Measurements from ENCODE around the gene SOD3.

SOD3 gene

DNA sequence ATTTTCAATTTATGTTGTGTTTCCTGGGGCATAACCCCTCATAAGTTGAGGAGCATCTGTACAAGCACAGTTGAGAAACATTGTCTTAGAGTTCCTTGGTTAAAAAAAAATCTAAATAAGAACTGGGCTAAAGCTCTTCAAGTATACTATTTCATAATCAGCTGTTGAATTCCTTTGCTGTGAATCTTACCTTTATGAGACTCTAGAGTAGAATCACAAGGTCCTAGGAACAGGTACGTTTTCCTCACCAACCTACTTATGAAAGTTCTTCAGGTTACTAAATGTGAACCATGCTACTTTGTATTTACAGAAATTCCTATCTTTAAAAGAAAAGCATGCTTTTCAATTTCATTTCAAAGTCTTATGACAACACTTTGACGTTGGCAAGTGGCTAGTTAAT is 20.9 kb upstream of the SOD3 start:
- no peak overlapping the region for H3K27ac ChIP-seq

DNA sequence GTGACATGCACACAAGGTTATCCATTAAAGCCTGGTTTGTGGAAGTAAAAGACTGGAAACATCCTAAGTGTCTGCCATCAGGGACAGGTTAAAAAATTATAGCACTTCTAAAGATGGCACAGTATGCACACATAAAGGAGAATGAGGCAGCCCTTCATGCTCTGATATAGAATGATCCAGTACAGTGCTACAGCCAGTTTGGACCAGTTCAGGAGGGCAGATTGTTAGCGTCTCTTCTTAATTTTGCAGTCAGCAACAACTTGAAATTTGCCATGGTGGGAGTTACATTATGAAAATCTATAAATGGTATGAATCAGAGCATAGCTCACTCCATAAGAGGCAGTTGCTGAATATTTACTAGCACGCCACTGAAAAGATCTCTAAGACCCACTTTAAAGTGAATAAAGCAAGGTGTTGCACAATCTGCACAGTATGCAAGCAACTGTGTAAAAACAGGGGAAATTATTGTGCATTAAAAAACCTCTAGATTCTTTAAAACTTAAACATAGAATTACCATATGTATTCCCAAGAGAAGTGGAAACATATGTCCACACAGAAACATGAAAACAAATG is 20.3 kb upstream of the SOD3 start:
- DNase-seq (ENCODE audit: low read depth, low spot score) = no peak
- H3K27ac ChIP-seq = no peak overlapping the region

More for the DNA sequence above, 20.9 kb upstream of the SOD3 start:
- DNase-seq (ENCODE audit: low read depth, low spot score) = peak; percentile 20

DNA sequence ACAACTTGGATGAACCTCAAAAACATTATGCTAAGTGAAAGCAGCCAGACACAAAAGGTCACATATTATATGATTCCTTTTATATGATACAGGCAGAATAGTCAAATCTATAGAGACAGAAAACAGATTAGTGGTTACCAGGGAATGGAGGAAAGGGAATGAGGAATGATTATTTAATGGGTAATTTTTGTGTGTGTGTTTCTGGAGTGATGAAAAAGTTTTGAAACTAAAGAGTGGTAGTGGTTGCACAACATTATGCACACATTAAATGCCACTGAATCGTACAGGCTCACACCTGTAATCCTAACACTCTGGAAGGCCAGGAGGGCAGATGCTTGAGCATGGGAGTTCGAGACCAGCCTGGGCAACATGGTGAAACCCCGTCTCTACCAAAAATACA is 19.6 kb upstream of the SOD3 start:
- DNase-seq (ENCODE audit: low read depth, low spot score) = no peak
- H3K27ac ChIP-seq = no peak overlapping the region

DNA sequence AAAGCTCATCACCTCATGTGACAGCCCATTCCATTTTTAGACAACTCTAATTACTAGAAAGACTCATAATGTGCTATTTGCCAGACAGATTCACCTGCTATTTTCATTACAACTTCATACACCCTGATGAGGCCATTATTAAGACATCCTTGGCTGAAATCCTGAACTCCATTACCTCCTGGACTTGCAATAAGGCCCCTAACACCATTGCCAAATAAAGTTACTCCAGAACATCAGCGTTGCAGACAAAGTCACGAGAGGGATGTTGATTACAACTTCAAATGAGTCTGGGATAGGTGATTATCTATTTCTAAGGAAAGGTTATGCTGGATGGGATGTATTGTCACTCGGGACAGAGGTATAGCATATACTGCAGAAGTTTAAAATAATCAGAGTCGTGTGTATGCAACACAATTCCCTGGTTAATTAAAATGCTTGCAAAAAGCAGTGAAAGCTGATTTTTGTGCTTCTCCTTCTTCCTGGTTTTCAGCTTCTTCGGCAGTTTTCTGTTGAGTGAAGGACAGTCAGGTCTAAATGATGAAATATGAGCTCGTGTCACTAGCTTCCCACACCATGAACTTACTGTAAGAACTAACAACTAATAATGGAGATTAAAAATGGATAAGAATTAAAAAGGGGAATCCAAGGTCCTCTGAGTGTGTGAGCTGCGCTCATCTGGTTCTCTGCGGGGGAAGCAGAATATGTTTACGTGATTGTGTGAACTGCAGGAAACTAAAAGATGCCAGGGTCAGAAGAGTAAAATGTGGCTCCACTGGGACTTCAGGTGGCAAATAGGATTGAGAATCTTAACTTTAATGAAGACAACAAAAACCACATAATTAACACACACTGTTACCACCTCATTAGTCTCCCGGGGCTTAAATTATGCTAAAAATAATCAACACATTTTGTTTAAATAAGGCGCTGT is 17.6 kb upstream of the SOD3 start:
- DNase-seq (ENCODE audit: low read depth, low spot score) = no peak
- no peak overlapping the region for H3K27ac ChIP-seq

DNA sequence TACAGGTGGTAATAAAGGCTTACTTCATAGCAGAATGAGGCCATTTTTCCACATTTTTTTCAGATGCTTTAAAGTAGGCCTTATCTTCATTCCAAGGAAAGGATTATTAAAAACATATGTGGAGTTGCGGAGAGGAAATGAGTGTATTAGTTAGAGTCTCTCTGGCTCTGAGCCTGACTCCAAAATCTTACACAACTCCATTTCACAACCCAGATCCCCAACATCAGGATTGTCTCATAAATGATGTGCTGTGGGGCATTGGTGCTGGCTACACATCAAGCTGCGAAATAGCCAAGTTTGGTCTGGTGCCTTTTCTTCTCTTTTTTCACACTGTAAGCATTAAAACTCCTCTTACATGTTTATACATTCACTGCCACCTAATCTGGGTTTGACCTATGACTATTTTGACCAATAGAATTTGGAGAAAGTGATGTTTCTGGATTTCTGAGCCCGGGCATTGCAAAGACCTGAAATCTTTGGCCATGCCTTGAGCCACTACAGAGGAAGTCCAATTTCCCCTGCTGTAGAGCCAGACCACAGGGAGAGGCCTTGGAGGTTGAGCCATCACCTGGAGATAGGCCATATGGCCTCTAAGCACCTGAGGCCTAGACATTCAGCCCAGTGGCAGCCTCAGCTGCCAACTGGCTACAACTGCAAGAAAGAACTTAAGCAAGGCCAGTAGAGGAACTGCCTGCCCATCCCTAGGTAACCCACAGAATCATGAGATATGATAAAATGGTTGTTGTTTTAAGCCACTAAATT is 16.7 kb upstream of the SOD3 start:
- no peak overlapping the region for H3K27ac ChIP-seq
- no peak for DNase-seq (ENCODE audit: low read depth, low spot score)

DNA sequence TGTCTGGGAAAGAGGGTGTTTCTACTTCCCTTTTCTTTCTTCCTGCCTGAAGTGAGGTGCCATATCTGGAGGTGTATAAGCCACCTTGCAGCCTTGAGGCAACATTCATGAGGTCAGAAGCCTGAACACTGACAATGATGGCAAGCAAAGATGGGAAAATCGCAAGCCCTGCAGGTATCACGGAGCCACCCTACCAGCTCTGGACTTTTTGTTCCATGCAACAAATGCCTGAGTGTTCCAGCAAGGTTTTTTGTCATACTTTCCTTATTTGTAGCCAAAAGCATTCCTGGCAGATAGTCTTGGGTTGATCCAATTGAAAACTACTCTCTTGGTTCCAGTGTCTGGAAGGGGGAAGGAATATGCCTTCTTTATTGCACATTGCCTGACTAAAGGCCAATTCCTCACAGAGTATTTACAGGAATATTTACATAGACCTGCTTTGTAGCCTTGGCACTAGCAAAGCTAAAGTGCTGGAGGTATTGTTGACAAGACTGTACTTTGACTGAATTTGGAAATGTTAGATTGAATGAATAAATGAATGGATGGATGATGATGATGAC is 14.4 kb upstream of the SOD3 start:
- DNase-seq (ENCODE audit: low read depth, low spot score) = no peak
- H3K27ac ChIP-seq = no peak overlapping the region

DNA sequence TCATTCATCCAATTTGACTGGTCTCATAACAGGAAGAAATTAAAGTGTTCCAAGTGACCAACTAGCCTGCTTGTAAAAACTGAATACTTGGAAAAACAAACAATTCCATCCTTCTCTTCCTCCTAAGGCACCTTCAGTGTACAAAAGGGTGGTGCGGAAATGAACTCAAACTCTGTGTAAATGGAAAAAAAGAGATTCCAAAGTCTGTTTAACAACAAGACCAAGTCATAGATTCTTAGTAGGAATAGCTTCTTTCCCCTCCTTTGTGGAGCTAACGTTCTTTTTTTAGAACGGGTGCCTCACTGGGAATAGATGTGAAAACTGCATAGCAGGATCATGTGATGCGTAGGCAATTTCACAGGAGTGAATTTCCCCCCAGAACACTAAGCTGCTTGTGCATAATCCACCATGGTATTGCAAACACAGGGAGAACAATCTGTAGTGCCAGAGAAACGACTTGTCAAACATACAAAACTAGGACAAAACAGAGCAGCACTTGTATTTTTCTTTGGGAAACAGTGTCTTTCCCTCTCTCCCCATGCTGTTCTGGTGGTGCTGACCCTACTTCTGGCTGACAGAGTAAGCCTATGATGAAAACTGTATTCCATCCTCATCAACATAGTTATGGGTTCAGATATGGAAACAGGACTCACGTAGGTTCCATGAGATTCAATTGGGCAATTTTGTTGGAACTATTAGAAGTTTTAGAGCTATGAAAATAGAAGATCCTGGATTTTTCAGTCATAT is 13.2 kb upstream of the SOD3 start:
- H3K27ac ChIP-seq = no peak overlapping the region
- no peak for DNase-seq (ENCODE audit: low read depth, low spot score)

DNA sequence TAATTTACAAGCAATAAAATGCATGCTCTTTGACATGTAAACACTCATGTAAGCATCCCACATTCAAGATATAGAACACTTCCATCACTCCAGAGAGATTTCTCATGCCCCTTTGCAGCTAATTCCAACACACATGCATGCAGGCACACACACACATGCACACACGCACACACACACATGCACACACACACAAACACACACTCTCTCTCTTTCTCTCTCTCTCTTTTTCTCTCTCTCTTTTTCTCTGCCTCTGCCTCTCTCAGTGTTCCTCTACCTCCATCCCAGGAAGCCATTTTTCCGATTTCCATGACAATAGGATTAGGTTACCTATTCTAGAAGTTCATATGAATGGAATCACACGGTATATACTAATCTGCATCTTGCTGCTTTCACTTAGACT is 11.9 kb upstream of the SOD3 start:
- H3K27ac ChIP-seq = no peak overlapping the region
- no peak for DNase-seq (ENCODE audit: low read depth, low spot score)

DNA sequence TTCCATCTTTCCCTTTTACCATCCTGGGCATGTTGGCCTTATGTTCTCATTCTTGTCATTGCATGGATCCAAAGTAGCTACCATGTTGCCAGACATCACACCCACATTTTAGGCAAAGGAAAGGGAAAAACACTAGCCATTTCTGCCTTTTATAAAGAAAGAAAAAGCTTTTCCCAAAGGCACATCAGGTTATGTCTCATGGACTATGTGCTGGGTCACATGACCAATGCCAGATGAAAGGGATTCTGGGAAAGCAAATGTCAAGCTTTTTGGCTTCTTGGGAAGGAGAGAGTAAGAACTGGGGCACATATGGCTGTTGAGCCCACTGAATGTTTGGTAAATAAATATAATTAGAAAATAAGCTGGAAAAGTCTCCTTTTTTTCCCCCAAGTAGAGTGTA is 4.3 kb upstream of the SOD3 start:
- no peak for DNase-seq (ENCODE audit: low read depth, low spot score)
- no peak overlapping the region for H3K27ac ChIP-seq

DNA sequence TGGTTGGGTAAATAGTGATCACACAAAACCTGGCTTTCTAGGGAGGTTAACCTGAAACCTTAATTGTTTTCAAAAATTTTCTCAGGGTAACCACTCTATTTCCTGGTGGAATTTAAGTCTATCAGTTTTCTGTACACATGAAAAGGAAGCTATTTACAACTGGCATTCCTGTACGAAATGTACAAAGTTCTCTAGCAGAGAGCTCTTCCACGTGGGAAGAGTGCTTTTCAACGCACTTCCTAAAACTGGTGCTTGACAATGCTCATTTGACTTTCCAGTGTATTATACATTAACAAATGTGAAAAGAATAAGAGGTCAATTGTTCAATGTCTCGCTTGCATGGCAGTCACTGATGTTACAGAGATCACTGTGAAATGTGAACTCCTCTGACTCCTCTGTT is 2.8 kb upstream of the SOD3 start:
- DNase-seq (ENCODE audit: low read depth, low spot score) = no peak
- H3K27ac ChIP-seq = no peak overlapping the region

DNA sequence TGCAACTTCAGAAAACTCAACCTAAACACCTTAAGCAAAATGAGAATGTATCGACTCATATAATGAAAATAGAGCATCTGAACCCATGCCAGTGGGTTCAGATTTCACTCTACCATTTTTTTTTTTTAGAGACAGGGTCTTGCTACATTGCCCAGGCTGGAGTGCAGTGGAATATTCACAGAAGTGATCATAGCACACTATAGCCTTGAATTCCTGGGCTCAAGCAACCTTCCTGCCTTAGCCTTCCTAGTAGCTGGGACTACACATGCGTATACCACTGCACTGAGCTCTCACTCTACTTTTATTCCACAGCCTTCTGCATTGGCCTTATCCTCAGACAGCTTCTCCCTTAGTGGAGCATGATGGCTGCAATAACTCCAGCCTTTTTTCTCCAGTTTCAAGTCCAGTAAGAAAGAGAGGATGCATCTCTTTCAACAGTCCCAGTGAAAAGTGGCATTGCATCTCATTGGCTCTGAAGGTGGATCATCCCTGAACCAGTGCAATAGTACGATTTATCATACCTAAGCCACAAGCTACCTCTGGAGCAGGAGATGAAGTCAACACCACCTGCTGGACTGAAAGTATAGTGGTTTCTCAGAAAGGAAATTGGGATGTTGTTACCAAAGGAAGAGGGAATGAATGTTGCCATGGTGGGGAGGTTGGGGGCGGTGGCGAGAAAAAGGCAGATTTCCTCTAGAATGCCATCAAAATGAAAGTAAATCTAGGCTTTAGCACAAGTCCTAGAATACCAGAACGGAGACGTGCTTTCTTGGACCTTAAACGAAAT is 2.0 kb upstream of the SOD3 start:
- DNase-seq (ENCODE audit: low read depth, low spot score) = no peak
- no peak overlapping the region for H3K27ac ChIP-seq

DNA sequence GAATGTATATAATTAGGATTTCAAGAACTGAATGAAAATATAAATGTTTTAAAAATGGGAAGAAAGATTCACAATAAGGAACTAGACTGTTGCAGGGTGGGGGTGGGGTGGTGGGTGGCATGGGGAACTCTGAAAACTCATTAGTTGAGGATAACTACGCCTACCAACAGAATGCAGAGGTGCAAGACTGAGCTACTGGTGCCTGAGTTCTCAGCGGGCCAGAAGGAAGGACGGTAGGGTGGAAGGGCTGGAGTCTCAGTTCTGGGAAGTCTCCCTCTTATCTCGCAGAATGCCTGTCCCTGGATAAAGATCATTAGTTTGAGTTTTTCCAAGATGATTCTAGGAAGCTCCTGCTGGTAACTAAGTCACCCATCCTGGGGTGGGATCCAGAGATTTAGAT is 1.3 kb upstream of the SOD3 start:
- no peak for DNase-seq (ENCODE audit: low read depth, low spot score)
- H3K27ac ChIP-seq = no peak overlapping the region

DNA sequence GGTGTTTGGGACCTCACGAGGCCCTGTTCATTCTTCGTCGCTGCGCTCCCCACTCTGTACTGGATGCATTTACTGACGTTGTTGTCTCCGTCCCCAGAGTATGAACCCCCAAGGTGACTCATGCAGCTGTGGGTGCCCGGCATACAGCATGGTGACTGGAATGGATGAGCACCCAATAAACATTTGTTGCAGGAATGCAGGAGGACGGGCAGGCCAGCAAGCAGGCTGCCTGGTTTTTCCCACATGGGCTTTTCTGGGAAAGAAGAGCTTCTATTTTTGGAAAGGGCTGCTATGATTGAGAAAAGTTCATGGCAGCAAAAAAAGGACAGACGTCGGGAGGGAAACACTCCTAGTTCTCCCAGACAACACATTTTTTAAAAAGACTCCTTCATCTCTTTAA is 893 bp upstream of the SOD3 start:
- H3K27ac ChIP-seq = no peak overlapping the region
- DNase-seq (ENCODE audit: low read depth, low spot score) = no peak

DNA sequence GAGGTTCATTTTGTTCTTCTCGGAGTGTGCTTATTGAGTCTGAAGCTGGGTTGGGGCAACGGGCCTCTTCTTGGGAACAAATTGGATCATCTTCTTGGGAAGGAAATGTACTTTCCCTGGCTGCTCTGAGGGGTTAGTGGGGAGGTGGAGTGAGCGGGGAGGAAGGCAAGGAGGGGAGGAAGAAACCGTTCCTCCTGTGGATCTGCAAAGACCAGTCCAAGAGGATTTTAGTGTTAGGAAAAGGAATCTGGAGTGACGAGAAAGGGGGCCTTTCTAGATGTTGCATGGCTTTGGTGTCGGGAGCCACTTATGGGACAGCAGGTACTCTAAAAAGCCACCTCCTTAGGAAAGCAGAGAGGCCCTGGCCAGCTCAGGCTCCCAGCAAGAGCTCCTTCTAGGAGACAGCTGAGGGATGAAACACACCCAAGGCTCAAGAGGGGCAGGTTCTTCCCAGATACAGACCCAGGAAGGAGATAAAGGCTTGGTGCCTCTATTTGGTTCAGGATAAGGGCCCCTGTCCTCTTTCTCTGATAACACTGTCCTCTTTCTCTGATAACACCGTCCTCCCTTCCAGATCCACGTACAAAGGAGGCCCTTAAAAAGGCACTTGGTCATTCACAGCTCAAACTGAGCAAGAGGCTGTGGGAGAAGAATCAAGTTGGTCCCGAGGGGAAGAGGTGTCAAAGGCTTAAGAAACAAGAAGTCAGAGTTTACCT is 451 bp downstream of the SOD3 start:
- no peak for DNase-seq (ENCODE audit: low read depth, low spot score)

DNA sequence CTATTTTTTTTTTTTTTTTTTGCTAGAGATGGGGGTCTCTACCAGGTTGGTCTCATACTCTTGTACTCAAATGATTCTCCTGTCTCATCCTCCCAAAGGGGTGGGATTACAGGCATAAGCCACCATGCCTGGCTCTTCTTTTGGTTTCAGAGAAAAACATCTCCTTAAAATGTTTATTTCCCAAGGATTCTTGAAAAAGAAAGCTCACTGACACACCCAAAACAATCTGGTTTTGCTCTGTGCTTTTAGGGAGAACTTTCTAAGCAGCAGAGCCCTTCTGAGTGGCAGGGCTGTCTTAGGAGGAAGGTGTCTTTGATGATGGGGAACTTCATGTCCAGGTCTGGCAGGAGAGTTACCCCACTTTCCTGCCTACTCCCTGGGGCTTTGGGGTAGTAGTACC is 1.2 kb downstream of the SOD3 start:
- DNase-seq (ENCODE audit: low read depth, low spot score) = no peak
- no peak overlapping the region for H3K27ac ChIP-seq

More for the DNA sequence above, 451 bp downstream of the SOD3 start:
- H3K27ac ChIP-seq = no peak overlapping the region

DNA sequence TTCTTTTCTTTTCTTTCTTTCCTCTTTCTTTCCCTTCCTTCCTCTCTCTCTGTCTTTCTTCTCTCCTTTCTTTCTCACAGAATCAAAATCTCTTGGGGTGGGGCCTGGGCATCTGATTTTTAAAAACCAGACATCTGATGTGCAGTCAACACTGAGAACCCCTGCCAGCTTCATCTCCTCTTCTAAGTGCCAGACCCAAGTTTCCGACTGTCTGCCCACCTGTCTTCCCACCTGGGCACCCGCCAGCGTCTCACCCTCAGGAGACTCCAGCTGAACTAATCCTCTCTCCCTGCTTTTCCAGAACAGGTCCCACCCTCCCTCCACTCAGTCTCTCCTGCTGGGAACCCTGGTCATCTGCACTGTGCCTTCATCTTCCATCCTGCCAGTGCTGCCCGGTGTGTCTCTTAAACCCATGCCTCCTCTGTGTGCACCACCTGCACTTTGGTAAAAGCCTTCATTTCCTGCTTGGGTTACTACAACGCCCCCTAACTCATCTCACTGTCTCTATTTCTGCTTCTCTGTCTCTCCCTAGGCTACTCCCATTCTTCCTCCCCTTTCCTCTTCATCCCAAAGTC is 2.8 kb downstream of the SOD3 start:
- no peak overlapping the region for H3K27ac ChIP-seq
- no peak for DNase-seq (ENCODE audit: low read depth, low spot score)

DNA sequence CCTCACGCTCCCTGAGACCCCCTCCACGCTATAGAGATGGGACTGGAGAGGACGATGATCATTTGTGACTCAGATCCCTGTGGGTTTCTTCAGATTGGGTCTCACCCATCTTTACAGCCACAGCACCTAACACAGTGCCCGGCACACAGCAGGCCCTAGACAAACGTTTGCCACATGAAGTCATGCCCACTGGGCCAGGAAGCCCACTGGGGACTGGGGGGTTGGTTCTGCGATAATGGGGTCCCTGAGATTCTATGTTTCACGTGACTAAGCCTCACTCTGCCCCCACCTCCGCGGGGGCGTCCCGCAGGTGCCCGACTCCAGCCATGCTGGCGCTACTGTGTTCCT is 3.8 kb downstream of the SOD3 start:
- no peak for DNase-seq (ENCODE audit: low read depth, low spot score)
- H3K27ac ChIP-seq = no peak overlapping the region

DNA sequence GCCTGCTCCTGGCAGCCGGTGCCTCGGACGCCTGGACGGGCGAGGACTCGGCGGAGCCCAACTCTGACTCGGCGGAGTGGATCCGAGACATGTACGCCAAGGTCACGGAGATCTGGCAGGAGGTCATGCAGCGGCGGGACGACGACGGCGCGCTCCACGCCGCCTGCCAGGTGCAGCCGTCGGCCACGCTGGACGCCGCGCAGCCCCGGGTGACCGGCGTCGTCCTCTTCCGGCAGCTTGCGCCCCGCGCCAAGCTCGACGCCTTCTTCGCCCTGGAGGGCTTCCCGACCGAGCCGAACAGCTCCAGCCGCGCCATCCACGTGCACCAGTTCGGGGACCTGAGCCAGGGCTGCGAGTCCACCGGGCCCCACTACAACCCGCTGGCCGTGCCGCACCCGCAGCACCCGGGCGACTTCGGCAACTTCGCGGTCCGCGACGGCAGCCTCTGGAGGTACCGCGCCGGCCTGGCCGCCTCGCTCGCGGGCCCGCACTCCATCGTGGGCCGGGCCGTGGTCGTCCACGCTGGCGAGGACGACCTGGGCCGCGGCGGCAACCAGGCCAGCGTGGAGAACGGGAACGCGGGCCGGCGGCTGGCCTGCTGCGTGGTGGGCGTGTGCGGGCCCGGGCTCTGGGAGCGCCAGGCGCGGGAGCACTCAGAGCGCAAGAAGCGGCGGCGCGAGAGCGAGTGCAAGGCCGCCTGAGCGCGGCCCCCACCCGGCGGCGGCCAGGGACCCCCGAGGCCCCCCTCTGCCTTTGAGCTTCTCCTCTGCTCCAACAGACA is 4.4 kb downstream of the SOD3 start:
- no peak overlapping the region for H3K27ac ChIP-seq
- DNase-seq (ENCODE audit: low read depth, low spot score) = no peak
